Middle frontal gyrus (tissue), 1 donor: ENCODE data around the gene RARRES2.

Source experiments
- DNase-seq: peaks from one replicate; pipeline ENCODE4 v3.0.0-alpha.2; 2015; ENCODE audit warnings: low spot score; ENCODE audit errors: extremely low spot score

Gene RARRES2

DNA sequence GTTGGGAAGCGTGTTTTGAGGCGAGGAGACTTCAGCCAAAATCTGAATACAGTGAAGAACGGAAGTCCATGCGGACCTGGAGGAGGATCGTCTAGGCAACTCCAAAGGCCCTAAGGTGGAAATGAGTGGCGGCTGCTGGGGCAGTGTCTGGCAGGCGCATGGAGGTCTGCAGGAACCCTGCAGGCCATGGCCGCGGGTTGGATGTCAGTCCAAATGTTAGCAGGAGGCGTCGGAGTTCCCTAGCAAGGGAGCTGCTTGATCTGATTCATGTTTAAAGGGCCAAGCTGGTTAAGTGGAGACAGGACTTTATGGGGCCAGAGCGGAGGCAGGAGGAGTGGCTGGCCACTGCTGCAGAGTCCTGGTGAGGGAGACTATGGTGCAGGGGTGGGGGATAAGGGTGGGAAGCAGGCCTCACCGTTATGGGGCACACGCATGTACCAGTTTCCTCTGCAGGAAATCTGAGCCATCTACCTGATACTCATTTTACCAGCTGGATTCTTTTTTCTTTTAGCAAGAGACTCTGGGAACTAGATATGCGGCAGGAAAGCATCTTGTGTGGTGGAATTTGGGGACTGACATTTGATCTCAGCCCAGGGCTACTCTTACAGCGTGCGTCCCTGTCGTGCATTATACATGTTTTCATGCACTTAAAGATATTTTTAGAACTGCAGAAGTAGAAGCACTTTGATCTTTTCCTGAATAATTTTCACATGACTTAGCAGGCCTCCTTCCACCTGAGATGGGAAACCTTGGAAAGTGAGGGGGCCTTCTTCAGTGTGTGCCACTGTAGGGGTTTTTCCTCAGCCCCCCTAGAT is 20.6 kb upstream of the RARRES2 start:
- DNase-seq, result no peak

GRCh38 chr7:150361402-150361801 is 20.0 kb upstream of the RARRES2 start:
- no peak for DNase-seq

- no peak for DNase-seq
Observed at GRCh38 chr7:150360363-150361058, 19.1 kb upstream of the RARRES2 start.

GRCh38 chr7:150359622-150360362 is 18.4 kb upstream of the RARRES2 start:
- no peak for DNase-seq

DNA sequence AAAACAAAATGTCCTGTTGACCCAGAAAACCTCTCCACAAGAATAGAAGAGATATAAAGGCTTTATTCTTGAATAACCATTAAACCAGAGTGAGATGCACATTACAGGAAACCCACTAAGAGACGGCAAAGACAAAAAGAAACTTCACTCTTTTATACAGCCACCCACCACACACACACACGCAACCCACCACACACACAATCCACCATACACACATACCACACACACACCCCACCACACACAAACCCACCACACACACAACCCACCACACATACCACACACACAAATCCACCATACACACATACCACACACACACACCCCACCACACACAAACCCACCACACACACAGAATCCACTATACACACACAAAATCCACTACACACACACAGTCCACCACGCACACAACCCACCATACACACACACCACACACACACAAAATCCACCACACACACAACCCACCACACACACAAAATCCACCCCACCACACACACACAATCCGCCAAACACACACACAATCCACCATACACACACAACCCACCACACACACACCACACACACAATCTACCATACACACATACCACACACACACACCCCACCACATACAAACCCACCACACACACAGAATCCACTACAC is 17.7 kb upstream of the RARRES2 start:
- no peak for DNase-seq

GRCh38 chr7:150358433-150358832 is 17.0 kb upstream of the RARRES2 start:
- no peak for DNase-seq

DNA sequence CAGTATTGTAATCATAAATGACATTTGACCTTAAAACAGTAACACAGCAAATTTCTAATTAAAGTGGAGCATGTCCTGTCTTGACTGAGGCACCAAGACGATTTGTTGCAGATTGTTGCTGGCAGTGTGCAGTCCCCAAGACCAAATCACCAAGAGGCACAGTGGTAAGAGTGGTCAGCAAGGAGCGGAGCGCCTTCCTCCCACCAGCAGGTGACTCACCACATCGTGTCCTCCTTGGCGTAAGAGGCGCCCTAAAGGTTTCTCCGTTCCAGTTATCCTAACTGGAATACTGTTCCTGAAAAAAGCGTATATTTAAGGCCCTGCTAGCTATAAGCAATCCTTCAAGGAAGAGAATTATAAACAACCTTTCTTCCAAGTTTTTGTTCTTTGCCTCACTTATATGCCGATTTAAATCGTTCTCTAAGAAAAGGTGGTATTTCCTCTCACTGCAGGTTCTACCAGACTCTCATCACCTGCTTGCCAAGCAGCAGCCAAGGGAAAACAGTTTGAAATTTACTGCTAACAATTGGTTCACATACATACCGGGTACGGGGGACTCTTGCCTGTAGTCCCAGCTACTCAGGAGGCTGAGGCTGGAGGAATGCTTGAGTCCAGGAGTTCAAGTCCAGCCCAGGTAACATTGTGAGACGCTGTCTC is 16.5 kb upstream of the RARRES2 start:
- DNase-seq, result no peak

- DNase-seq, result no peak
Observed at GRCh38 chr7:150357270-150357669, 15.8 kb upstream of the RARRES2 start.

DNA sequence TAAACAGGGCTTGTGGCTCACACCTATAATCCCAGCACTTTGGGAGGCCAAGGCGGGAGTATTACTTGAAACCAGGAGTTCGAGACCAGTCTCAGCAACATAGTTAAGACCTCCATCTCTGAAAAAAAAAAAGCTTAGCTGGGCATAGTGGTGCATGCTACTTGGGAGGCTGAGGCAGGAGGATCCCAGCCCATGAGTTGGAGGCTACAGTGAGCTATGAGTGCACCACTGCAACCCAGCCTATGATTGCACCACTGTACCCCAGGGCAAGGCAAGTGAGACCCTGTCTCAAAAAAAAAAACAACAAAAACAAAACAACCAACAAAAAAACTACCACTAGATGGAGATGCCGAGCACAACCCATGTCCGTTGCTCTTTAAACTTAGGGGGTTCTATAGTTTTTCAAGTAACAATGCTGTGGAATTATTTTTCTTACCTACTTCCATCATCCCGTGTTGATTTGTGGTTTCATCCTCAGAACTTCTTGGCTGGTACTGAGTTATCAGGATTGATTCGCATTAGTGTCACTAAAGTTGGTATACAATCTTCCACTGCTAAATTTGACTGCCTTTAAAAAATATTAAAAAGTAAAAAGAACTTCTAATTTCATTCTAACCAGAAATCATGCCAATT is 15.0 kb upstream of the RARRES2 start:
- no peak for DNase-seq

DNA sequence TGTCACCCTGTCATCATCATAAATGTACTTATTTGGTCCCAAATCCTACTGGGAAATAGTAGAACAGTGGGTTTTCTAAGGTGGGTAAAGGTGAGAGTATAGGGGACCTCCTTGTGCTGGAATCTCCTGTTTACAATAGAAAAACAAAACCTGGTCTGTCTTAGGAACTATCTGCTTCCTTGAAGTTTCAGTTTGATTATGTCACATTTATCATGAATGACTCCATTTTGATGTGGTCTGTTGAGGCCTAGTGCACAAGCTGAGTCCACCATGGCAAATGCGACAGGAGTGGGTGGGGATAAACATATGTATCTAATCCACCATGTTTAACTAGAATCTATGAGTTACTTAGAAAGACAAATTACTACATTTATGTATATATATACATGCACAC is 14.2 kb upstream of the RARRES2 start:
- no peak for DNase-seq

DNA sequence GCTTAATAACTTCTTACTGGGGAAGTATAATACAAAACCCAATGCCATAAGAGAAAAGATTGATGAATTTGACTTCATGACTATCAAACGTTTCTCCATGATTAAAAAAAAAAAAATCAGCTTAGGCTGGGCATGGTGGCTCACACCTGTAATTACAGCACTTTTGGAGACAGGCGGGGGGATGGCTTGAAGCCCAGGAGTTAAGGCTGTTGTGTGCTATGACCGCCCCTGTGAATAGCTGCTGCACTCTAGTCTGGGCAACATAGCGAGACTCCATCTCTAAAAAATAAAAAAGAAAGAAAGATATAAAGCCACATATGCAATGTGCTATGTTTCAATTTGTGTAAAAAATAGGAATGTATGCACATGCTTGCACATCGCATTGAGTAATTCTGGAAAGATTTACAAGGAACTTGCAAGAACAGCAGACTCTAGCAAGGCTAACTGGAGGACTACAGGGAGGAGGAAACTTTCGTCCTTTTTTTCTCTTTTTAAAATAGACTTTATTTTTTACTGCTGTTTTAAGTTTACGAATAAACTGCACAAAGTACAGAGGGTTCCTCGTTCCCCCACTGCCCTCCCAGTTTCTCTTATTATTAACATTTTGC is 10.3 kb upstream of the RARRES2 start:
- no peak for DNase-seq

GRCh38 chr7:150346922-150347321 is 5.5 kb upstream of the RARRES2 start:
- DNase-seq, result no peak

GRCh38 chr7:150345012-150345411 is 3.6 kb upstream of the RARRES2 start:
- DNase-seq, result no peak

GRCh38 chr7:150344299-150344698 is 2.9 kb upstream of the RARRES2 start:
- no peak for DNase-seq

DNA sequence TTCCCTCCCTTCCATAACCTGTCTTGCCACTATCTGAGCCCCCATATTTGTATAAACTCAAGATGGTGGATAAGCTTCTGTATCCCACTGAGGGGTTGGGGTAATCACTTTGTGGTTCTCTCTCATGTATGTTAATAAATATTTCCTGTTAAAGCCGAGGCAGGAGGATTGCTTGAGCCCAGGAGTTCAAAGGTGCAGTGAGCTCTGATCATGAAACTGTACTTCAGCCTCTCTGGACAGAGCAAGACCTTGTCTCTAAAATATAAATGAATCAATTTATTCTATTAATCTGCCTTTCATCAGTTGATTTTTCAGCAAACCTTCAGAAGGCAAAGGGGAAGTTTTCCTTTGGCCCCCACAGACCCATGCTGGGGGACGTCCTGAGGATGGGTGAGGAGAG is 1.8 kb upstream of the RARRES2 start:
- no peak for DNase-seq

DNA sequence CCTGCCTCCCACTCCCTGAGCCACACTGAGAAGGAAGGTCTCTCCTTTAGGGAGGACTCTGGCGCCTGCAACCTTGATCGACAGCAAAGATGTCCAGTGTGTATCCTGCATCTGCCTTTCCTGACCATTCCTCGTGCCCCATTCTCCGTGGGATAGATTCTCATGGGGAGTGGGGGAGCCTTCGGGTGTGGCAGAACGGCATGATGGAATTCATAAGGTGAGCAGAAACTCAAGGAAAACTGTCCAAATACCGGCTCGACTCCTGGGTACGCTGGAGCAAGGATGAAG is 636 bp upstream of the RARRES2 start:
- DNase-seq, result no peak

DNA sequence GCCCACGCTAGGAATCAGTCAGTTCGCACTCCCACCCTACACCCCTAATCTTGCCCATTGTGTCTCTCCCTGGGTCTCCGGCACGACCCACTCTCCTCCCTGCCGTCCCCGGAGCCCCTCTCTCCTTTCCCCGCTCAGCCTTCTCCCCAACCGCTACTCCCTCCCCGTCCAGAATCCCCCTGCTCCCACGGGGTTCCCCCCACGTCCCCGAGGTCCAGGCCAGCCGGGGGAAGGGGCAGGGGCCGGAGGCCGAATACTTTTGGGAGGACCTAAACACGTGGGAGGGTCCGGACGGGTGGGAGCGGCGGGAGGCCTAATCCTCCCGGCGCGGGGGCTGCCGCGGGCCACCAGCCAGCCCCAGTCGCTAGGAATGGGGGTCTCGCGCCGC is 560 bp downstream of the RARRES2 start:
- no peak for DNase-seq

DNA sequence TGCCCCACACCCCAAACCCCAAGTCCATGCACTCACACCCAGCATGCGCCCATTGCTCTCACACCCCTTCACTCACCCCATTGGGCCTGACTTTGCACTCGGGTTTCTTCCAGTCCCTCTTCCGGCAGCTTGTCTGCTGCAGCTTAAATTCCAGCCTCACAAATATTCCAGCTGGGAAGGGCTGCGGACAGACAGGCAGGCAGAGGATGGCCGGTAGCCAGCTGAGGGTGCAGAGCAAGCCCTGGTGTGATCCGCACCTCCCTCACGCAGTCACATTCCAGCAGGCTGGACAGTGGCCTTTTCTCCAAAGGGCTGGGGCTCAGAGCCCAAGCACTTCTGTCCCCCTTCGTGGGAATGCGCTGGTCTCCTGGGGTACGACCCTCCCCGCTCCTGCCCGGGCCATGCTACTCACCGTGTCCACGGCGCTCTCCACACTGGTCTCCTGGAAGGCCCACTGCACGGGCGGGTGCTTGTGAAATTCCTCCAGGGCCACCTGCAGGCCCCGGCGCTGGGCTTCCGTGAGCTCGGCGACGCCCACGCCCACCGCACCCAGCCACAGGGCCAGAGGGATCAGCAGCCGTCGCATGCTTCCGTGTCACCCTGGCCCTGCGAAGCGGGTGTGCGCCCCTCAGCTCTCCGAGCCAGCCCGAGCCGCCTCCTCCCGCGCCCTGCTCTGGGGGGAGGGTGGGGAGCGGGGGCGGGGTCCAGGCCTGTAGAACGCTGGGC is 1.2 kb downstream of the RARRES2 start:
- DNase-seq, result no peak

- DNase-seq, result no peak
Observed at GRCh38 chr7:150339409-150339809, 2.0 kb downstream of the RARRES2 start.
